ENCODE results near the gene NXNL2.

DNA sequence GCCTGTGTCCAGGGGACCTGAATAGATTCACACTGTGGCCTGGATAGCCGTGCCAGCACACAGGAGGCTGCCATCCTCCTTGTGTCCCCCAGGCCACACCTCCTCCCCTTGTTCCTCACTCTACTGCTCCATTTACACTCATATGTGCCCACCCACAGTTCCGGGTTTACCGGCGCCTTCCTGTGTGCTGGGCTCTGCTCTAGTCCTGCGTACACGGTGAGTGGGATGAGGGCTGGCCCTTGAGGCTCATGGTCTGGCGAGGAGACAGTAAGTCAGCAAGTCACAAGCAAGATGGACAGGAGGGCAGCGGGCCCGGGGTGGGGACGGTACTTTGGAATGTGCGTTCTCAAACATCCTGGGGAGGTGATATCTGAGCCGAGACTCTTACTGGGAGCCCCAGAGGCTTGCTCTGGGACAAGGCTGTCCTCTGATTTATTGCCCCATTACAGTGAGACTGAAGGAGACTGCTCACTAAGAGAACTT is 32.4 kb upstream of the NXNL2 start:
- TF ChIP-seq POLR2AphosphoS5 (IDR thresholded peaks at IDR 0.05; ENCODE audit: low read depth) (no peak), EZH2 (IDR thresholded peaks at IDR 0.05; ENCODE audit: low read depth, unreplicated experiment) (no peak), EZH2phosphoT487 (IDR thresholded peaks at IDR 0.05; ENCODE audit: unreplicated experiment) (no peak)
- TF ChIP-seq, protein P1, sequence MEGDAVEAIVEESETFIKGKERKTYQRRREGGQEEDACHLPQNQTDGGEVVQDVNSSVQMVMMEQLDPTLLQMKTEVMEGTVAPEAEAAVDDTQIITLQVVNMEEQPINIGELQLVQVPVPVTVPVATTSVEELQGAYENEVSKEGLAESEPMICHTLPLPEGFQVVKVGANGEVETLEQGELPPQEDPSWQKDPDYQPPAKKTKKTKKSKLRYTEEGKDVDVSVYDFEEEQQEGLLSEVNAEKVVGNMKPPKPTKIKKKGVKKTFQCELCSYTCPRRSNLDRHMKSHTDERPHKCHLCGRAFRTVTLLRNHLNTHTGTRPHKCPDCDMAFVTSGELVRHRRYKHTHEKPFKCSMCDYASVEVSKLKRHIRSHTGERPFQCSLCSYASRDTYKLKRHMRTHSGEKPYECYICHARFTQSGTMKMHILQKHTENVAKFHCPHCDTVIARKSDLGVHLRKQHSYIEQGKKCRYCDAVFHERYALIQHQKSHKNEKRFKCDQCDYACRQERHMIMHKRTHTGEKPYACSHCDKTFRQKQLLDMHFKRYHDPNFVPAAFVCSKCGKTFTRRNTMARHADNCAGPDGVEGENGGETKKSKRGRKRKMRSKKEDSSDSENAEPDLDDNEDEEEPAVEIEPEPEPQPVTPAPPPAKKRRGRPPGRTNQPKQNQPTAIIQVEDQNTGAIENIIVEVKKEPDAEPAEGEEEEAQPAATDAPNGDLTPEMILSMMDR (conservative IDR thresholded peaks at IDR 0.05; ENCODE audit: low read depth in 2 of 2), result no peak
